Central memory CD8-positive, alpha-beta T cell (primary cell): Measurements from ENCODE around the gene PM20D2.

Source experiments
- ATAC-seq: fragments of 150-1000 bp; cut with Tn5 transposase; replicated peaks from 2 replicates; pipeline ENCODE4 v1.10.0; 2022; ENCODE audit warnings: mild to moderate bottlenecking, moderate FRiP score, moderate number of reproducible peaks; ENCODE audit not compliant: poor library complexity, severe bottlenecking; ENCODE audit errors: extremely low read depth
- DNase-seq, 2 donors: peaks; one replicate each; pipeline ENCODE4 v3.0.0; 2021; ENCODE audit warnings: low spot score in 2 of 2
- H3K27ac Mint-ChIP-seq: one replicate; pipeline ENCODE4 v1.8.0; 2022; ENCODE audit warnings: low read depth, mild to moderate bottlenecking, moderate library complexity, mixed read lengths
- H3K27me3 Mint-ChIP-seq: one replicate; pipeline ENCODE4 v1.8.0; 2022; ENCODE audit warnings: mixed read lengths
- H3K36me3 Mint-ChIP-seq: one replicate; pipeline ENCODE4 v1.8.0; 2022; ENCODE audit warnings: mild to moderate bottlenecking, moderate library complexity, mixed read lengths; ENCODE audit not compliant: insufficient read depth
- H3K4me1 Mint-ChIP-seq: one replicate; pipeline ENCODE4 v1.8.0; 2022; ENCODE audit warnings: mixed read lengths
- H3K4me3 Mint-ChIP-seq: one replicate; pipeline ENCODE4 v1.8.0; 2022; ENCODE audit warnings: mild to moderate bottlenecking, moderate library complexity, mixed read lengths
- H3K9me3 Mint-ChIP-seq: one replicate; pipeline ENCODE4 v1.8.0; 2022; ENCODE audit warnings: mixed read lengths

The PM20D2 gene

GRCh38 chr6:89160331-89161092, 14.7 kb downstream of the PM20D2 start:
- no peak overlapping the region for H3K27ac Mint-ChIP-seq
- no peaks in the 10 kb centered on the region for H3K27me3 Mint-ChIP-seq
- peaks cover 17% of the 10 kb centered on the region for H3K36me3 Mint-ChIP-seq
- H3K4me1 Mint-ChIP-seq: no peaks in the 10 kb centered on the region
- no peaks in the 10 kb centered on the region for H3K9me3 Mint-ChIP-seq
- ATAC-seq: no peak
- no peak for DNase-seq
- no peak overlapping the region for H3K4me3 Mint-ChIP-seq

DNA sequence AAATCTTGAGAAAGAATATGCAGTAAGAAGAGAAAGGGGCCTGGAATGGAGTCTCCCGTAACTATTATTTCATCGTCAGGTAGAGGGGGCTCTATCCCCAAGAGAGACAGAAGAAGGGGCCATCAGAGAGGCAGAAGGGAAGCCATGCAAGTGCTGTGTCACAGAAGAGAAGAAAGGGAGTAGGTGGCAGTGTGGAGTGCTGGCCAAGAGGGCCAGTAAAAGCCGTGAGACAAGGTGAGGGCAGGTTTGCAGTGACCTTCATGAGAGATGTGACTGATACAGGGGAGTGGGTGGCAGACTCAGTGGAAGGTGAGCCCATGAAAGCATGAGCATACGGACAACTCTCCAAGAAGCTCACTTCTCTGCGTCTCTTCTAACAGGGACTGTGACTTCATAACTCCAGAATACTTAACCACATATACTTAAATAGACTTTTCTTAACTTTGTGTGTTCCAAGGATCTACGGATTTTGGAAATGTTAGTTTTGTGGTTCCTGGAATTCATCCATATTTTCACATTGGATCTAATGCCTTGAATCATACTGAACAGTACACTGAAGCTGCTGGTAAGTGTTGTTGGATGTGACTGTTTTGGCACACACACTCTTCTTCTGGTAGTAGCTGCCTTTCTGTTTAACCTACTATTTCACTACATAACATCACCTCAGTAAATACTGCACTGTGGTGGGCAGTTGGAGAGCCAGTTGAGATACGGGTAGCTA, 15.6 kb downstream of the PM20D2 start:
- no peaks in the 10 kb centered on the region for H3K9me3 Mint-ChIP-seq
- ATAC-seq (no peak), DNase-seq (no peak)
- no peaks in the 10 kb centered on the region for H3K4me1 Mint-ChIP-seq
- H3K27me3 Mint-ChIP-seq: no peaks in the 10 kb centered on the region
- no peak overlapping the region for H3K27ac Mint-ChIP-seq
- no peak overlapping the region for H3K4me3 Mint-ChIP-seq
- peaks cover 17% of the 10 kb centered on the region for H3K36me3 Mint-ChIP-seq

DNA sequence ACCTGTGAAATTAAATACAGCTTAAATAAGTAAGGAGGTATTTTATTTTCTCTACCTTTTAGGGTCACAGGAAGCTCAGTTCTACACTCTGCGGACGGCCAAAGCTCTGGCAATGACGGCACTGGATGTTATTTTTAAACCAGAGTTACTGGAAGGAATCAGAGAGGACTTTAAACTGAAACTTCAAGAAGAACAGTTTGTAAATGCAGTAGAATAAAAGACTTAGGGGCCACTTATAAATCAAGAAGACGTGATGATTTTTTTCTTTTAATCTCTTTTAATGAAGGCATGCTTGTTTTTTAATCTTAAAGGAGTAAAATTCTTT, 16.2 kb downstream of the PM20D2 start:
- Mint-ChIP-seq H3K4me3 (no peak overlapping the region), H3K27me3 (no peaks in the 10 kb centered on the region), H3K4me1 (no peaks in the 10 kb centered on the region), H3K36me3 (peaks cover 17% of the 10 kb centered on the region), H3K9me3 (no peaks in the 10 kb centered on the region), H3K27ac (no peak overlapping the region)
- ATAC-seq (no peak), DNase-seq (no peak)

DNA sequence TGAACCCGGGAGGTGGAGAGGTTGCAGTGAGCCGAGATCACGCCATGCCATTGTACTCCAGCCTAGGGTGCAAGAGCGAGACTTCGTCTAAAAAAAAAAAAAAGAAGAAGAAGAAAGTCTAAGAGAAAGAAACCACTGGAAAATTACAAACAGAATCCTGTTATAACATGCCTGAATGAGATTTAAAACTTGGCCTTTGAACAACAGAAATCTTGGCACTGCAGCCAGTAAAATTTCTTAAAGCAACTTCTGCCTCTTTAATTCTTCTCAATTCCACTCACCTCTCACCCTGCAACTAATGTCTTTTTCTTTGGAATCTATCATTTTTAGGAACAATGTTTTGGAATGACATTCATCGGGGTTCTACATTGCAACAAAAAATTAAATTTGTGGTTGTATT, 26.3 kb downstream of the PM20D2 start:
- ATAC-seq (no peak), DNase-seq (no peak)
- no peaks in the 10 kb centered on the region for H3K9me3 Mint-ChIP-seq
- H3K4me3 Mint-ChIP-seq: no peak overlapping the region
- peaks cover 1% of the 10 kb centered on the region for H3K36me3 Mint-ChIP-seq
- H3K4me1 Mint-ChIP-seq: no peaks in the 10 kb centered on the region
- H3K27me3 Mint-ChIP-seq: no peaks in the 10 kb centered on the region
- no peak overlapping the region for H3K27ac Mint-ChIP-seq

- Mint-ChIP-seq H3K27ac (no peak overlapping the region), H3K4me3 (no peak overlapping the region), H3K27me3 (no peaks in the 10 kb centered on the region), H3K36me3 (peaks cover 1% of the 10 kb centered on the region), H3K9me3 (no peaks in the 10 kb centered on the region), H3K4me1 (no peaks in the 10 kb centered on the region)
- no peak for ATAC-seq
- DNase-seq: no peak
Measured at GRCh38 chr6:89173634-89174033, 27.8 kb downstream of the PM20D2 start.

DNA sequence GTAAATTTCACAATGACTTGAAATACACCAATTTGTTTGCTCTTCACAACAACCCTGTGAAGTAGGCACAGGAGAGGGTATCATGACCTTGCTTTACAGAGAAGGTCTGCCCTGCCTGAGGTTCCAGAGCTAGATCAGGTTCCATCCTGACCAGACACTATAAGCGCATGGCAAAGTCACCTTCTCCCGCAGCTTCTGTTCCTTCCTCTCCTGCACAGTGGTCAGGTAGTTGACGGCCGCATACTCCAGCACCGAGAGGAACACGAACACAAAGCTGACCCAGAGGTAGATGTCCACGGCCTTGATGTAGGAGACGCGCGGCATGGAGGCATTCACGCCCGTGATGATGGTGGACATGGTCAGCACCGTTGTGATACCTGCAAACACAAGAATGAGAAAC, 34.3 kb downstream of the PM20D2 start:
- Mint-ChIP-seq H3K27me3 (peaks cover 28% of the 10 kb centered on the region), H3K4me1 (no peaks in the 10 kb centered on the region), H3K27ac (no peak overlapping the region), H3K9me3 (no peaks in the 10 kb centered on the region), H3K4me3 (no peak overlapping the region), H3K36me3 (peaks cover 2% of the 10 kb centered on the region)
- DNase-seq: no peak
- ATAC-seq: no peak

- Mint-ChIP-seq H3K27me3 (peaks cover 31% of the 10 kb centered on the region), H3K4me3 (no peak overlapping the region), H3K27ac (no peak overlapping the region), H3K4me1 (no peaks in the 10 kb centered on the region), H3K36me3 (peaks cover 2% of the 10 kb centered on the region), H3K9me3 (no peaks in the 10 kb centered on the region)
- no peak for ATAC-seq
- no peak for DNase-seq
Measured at GRCh38 chr6:89180971-89181370, 35.1 kb downstream of the PM20D2 start.

GRCh38 chr6:89183294-89183693, 37.4 kb downstream of the PM20D2 start:
- Mint-ChIP-seq H3K36me3 (peaks cover 2% of the 10 kb centered on the region), H3K4me3 (no peak overlapping the region), H3K9me3 (no peaks in the 10 kb centered on the region), H3K27ac (no peak overlapping the region), H3K4me1 (no peaks in the 10 kb centered on the region), H3K27me3 (peaks cover 44% of the 10 kb centered on the region)
- ATAC-seq (no peak), DNase-seq (no peak)

DNA sequence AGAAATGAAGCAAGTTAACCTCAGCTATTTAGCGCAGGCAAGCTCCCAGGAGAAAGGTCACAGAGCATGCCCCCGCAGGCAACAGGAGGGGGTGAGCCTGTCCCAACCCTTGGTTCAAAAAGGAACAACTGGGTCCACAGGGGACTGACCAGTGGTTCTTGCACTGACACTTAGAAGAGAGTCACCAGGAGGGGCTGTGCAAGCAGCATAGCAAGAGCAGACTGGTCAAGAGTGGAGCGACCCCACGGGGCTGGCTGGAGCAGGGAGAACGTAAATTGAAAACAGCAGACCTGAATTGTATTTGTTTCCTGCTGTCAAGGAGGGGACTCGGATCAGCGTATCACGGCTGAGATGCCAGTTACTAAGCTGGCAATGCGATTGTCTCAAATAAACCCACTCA, 38.5 kb downstream of the PM20D2 start:
- no peaks in the 10 kb centered on the region for H3K4me1 Mint-ChIP-seq
- ATAC-seq (no peak), DNase-seq (no peak)
- peaks cover 50% of the 10 kb centered on the region for H3K27me3 Mint-ChIP-seq
- no peak overlapping the region for H3K27ac Mint-ChIP-seq
- H3K4me3 Mint-ChIP-seq: no peak overlapping the region
- peaks cover 2% of the 10 kb centered on the region for H3K36me3 Mint-ChIP-seq
- H3K9me3 Mint-ChIP-seq: no peaks in the 10 kb centered on the region

DNA sequence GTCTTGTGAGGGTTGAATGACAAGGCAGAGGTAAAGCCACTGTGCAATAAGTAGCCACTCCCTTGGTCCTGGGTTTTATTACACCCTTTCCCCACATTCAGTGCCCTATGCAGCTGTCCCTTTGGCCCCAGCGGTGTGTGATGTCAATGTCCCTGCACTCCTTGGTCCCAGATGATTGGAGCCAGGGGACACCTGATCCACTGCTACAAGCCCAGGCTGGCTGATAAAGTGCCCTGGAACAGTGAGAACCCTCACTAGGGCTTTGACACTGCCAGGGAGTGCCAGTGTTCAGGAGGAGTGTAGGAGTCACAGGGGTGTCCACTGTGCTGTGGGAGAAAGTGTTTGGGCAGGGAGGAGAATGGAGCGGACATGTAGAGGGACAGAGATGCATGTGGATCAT, 40.9 kb downstream of the PM20D2 start:
- Mint-ChIP-seq H3K4me3 (no peak overlapping the region), H3K27ac (no peak overlapping the region)

DNA sequence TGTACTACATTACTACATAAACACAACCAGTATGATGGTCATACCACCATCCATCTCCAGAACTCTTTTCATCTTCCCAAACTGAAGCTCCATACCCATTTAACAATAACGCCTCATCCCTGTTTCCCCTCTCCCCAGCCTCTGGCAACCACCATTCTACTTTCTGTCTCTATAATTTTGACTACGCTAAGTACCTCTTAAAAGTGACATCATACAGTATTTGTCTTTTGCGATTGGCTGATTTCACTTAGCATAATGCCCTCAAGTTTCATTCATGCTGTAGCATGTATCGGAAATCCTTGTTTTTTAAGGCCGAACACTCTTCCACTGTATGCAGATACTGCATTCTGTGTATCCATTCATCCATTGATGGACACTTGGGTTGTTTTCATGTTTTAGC, 41.6 kb downstream of the PM20D2 start:
- Mint-ChIP-seq H3K4me1 (no peaks in the 10 kb centered on the region), H3K4me3 (no peak overlapping the region), H3K9me3 (no peaks in the 10 kb centered on the region), H3K27ac (no peak overlapping the region), H3K36me3 (no peaks in the 10 kb centered on the region), H3K27me3 (peaks cover 47% of the 10 kb centered on the region)
- DNase-seq: no peak
- ATAC-seq: no peak

More for the DNA sequence above, 40.9 kb downstream of the PM20D2 start:
- no peaks in the 10 kb centered on the region for H3K4me1 Mint-ChIP-seq
- ATAC-seq (no peak), DNase-seq (no peak)
- no peaks in the 10 kb centered on the region for H3K9me3 Mint-ChIP-seq
- peaks cover 44% of the 10 kb centered on the region for H3K27me3 Mint-ChIP-seq
- H3K36me3 Mint-ChIP-seq: no peaks in the 10 kb centered on the region

GRCh38 chr6:89190741-89191140, 44.9 kb downstream of the PM20D2 start:
- Mint-ChIP-seq H3K9me3 (peaks cover 7% of the 10 kb centered on the region), H3K27ac (no peak overlapping the region), H3K27me3 (peaks cover 46% of the 10 kb centered on the region), H3K4me1 (no peaks in the 10 kb centered on the region), H3K36me3 (no peaks in the 10 kb centered on the region), H3K4me3 (no peak overlapping the region)
- ATAC-seq (no peak), DNase-seq (no peak)

- DNase-seq (no peak), ATAC-seq (no peak)
- Mint-ChIP-seq H3K4me1 (no peaks in the 10 kb centered on the region), H3K36me3 (no peaks in the 10 kb centered on the region), H3K27me3 (peaks cover 31% of the 10 kb centered on the region), H3K9me3 (peaks cover 12% of the 10 kb centered on the region), H3K27ac (no peak overlapping the region), H3K4me3 (no peak overlapping the region)
Measured at GRCh38 chr6:89194559-89194958, 48.7 kb downstream of the PM20D2 start.
